Astrocyte (in vitro differentiated cells and primary cell): ENCODE measurements around the gene GDAP1L1. TPM values are rescaled to one million over a fixed set of nuclear protein-coding genes. Genes with fewer than 3 reads are reported as not detected.

Source experiments
- DNase-seq: peaks from one replicate; pipeline ENCODE4 v3.0.0-alpha.2; 2010; ENCODE audit warnings: low read depth
- FAIRE-seq: peaks from 2 replicates; lab custom pipeline; 2011; peaks lifted over from hg19 to GRCh38; lab: Jason Lieb, UNC
- H2AFZ ChIP-seq: 2 replicates; pipeline ENCODE4 v1.6.0; 2012; ENCODE audit warnings: low read depth, low read length, inconsistent platforms
- H3K27ac ChIP-seq: 2 replicates; pipeline ENCODE4 v1.5.1; 2011; ENCODE audit warnings: low read depth, low read length, inconsistent platforms
- H3K27me3 ChIP-seq: 2 replicates; pipeline ENCODE4 v1.6.0; 2011; ENCODE audit warnings: low read length, inconsistent platforms; ENCODE audit not compliant: insufficient read depth
- H3K36me3 ChIP-seq: 2 replicates; pipeline ENCODE4 v1.5.1; 2011; ENCODE audit warnings: low read length, inconsistent platforms; ENCODE audit not compliant: insufficient read depth
- H3K4me1 ChIP-seq: 2 replicates; pipeline ENCODE4 v1.5.1; 2011; ENCODE audit warnings: low read length, inconsistent platforms; ENCODE audit not compliant: insufficient read depth
- H3K4me2 ChIP-seq: 2 replicates; pipeline ENCODE4 v1.6.0; 2012; ENCODE audit warnings: low read length, inconsistent platforms
- H3K4me3 ChIP-seq: 2 replicates; pipeline ENCODE4 v1.5.1; 2011; ENCODE audit warnings: low read depth, mild to moderate bottlenecking, low read length, inconsistent platforms; ENCODE audit not compliant: insufficient read depth
- H3K79me2 ChIP-seq: 2 replicates; pipeline ENCODE4 v1.6.0; 2012; ENCODE audit warnings: mild to moderate bottlenecking, low read length, inconsistent platforms; ENCODE audit not compliant: insufficient read depth
- H3K9ac ChIP-seq: 2 replicates; pipeline ENCODE4 v1.6.0; 2012; ENCODE audit warnings: mild to moderate bottlenecking, low read length, inconsistent platforms
- H3K9me3 ChIP-seq: 2 replicates; pipeline ENCODE4 v1.5.1; 2012; ENCODE audit warnings: low read depth, mild to moderate bottlenecking, low read length, inconsistent platforms; ENCODE audit not compliant: insufficient read depth
- H4K20me1 ChIP-seq: 2 replicates; pipeline ENCODE4 v1.6.0; 2012; ENCODE audit warnings: low read length, inconsistent platforms; ENCODE audit not compliant: insufficient read depth
- H3K27ac Mint-ChIP-seq: one replicate; pipeline ENCODE4 v1.8.0; 2021; ENCODE audit warnings: mild to moderate bottlenecking, mixed read lengths; ENCODE audit not compliant: unreplicated experiment
- H3K27me3 Mint-ChIP-seq: one replicate; pipeline ENCODE4 v1.8.0; 2021; ENCODE audit warnings: low read depth, mixed read lengths; ENCODE audit not compliant: unreplicated experiment
- H3K36me3 Mint-ChIP-seq: one replicate; pipeline ENCODE4 v1.8.0; 2021; ENCODE audit warnings: low read depth, mixed read lengths; ENCODE audit not compliant: unreplicated experiment
- H3K4me1 Mint-ChIP-seq: one replicate; pipeline ENCODE4 v1.8.0; 2021; ENCODE audit warnings: low read depth, mixed read lengths; ENCODE audit not compliant: unreplicated experiment
- H3K4me3 Mint-ChIP-seq: one replicate; pipeline ENCODE4 v1.8.0; 2021; ENCODE audit warnings: mild to moderate bottlenecking, moderate library complexity, mixed read lengths; ENCODE audit not compliant: unreplicated experiment
- H3K9me3 Mint-ChIP-seq: one replicate; pipeline ENCODE4 v1.8.0; 2021; ENCODE audit warnings: mild to moderate bottlenecking, mixed read lengths; ENCODE audit not compliant: unreplicated experiment
- CTCF ChIP-seq: IDR thresholded peaks from 2 replicates; pipeline ENCODE4 v1.5.1; 2011; ENCODE audit warnings: low read depth, mild to moderate bottlenecking, inconsistent platforms, low read length, moderate library complexity; ENCODE audit not compliant: insufficient read depth
- EZH2 ChIP-seq: IDR thresholded peaks from 2 replicates; pipeline ENCODE4 v1.6.1; 2012; ENCODE audit warnings: mild to moderate bottlenecking, low read length, inconsistent platforms; ENCODE audit not compliant: insufficient read depth
- total RNA-seq: library from RNA; stranded (reverse); gene quantifications from 2 replicates; pipeline ENCODE4 v1.2.1, GENCODE V29; 2021

Gene GDAP1L1
- total RNA-seq, 1 donor from 2014 or later, result 0.64 TPM

DNA sequence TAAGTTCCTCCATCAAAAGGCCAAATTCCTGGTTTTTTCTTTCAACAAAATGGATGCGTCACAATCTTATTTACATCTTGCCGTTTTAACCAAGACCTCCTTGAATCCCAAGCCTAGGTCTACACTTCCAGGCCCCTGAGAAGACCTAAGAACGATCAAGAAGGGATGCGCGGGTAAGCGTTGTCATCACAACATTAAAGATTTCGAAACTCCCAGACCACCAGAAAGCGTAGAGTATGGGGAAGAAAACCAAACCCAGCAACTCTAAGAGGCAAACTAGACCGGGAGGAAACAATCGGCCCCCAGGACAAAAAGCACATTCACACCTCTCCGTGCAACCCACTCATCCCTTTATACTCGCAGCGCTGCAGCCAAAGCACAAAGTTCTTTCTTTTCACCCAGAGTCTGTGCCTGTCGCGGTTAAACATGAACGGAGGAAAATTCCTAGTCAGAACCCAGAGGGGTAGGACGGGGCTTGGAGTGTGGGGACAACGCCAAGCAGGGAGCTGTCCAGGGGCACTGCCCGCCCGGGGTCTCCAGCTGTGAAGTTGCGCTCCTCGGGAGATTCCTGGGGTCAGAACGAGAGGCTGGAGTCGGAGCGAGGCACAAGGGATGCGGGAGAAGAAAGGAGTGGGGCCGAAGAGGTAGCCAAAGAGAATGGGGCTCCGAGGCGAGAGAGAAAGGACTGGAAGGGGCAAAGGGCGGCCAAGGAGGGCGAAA lies 37.3 kb upstream of the GDAP1L1 start:
- Histone ChIP-seq H3K4me1 (peaks cover 22% of the 10 kb centered on the region), H2AFZ (peak overlapping the region; percentile 62), H3K9me3 (no peaks in the 10 kb centered on the region), H3K27me3 (no peaks in the 10 kb centered on the region), H3K4me3 (peak overlapping the region; percentile 88), H3K79me2 (peaks cover 56% of the 10 kb centered on the region), H3K9ac (peak overlapping the region; percentile 97), H3K36me3 (peaks cover 6% of the 10 kb centered on the region), H3K27ac (peak overlapping the region; percentile 92), H3K4me2 (peak overlapping the region; percentile 86), H4K20me1 (peaks cover 32% of the 10 kb centered on the region)
- no peak for TF ChIP-seq CTCF
- TF ChIP-seq EZH2, result no peak
- Mint-ChIP-seq H3K9me3 (no peaks in the 10 kb centered on the region), H3K4me1 (peaks cover 24% of the 10 kb centered on the region), H3K36me3 (no peaks in the 10 kb centered on the region), H3K27me3 (no peaks in the 10 kb centered on the region), H3K27ac (peak overlapping the region; percentile 88), H3K4me3 (peak overlapping the region; percentile 91)
- peak; percentile 28 for DNase-seq
- FAIRE-seq, result no peak

DNA sequence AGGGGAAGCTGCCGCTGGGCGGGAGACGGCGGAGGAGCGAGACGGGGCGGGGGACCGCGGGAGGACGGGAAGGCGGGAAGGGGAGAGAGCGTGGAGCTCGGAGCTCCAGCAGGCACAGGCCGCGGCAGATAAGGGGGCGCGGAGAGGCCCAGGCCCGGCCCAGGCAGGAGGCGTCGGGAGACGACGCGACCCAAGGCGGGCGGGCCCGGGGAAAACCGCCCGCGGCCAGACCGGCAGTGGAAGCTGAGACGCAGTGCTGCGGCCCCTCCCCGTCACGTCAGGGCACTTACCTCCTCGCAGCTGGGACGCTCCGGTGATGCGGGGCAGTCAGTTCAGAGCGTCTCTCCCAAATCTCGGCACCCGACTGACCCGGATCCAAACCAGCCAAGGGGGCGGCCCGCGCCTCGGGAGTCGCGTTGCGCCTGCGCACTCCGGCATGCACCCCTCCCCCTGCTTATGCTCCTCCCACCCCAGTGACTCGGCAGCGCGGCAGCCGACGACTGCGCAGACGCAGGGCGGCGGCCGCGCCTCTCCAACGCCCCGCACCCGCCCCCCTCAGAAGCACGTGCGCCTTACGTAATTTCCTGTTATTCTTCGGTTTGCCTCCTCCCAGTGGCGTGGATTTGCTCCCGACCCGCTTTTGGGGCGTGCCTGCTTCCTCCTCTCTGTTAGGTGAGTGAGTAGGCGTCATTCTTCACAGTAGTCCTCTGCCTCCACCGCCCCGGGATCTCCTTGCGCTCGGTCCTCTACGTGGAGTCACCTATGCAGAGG lies 36.5 kb upstream of the GDAP1L1 start, which contains the start of gene OSER1:
TSS of gene OSER1 (minus strand) at position 366 of the 771 bp plus-strand sequence. CDS start 3,814 bp downstream, outside the sequence.
- Histone ChIP-seq H3K4me1 (peaks cover 20% of the 10 kb centered on the region), H3K27me3 (no peaks in the 10 kb centered on the region), H3K4me2 (peak within 1 kb of the TSS; percentile 94), H3K79me2 (peaks cover 49% of the 10 kb centered on the region), H3K4me3 (peak within 1 kb of the TSS; percentile 88), H3K9ac (peak within 1 kb of the TSS; percentile 97), H3K36me3 (peaks cover 6% of the 10 kb centered on the region), H2AFZ (peak within 1 kb of the TSS; percentile 80), H3K9me3 (no peaks in the 10 kb centered on the region), H3K27ac (peak within 1 kb of the TSS; percentile 92), H4K20me1 (peaks cover 32% of the 10 kb centered on the region)
- TF ChIP-seq CTCF, result no peak
- no peak for TF ChIP-seq EZH2
- Mint-ChIP-seq H3K36me3 (no peaks in the 10 kb centered on the region), H3K27ac (peak within 1 kb of the TSS; percentile 98), H3K4me3 (peak within 1 kb of the TSS; percentile 91), H3K27me3 (no peaks in the 10 kb centered on the region), H3K9me3 (no peaks in the 10 kb centered on the region), H3K4me1 (peaks cover 24% of the 10 kb centered on the region)
- DNase-seq (peak; percentile 91), FAIRE-seq (no peak)
